AG04449 (cell line): ENCODE data around the gene FBXL17.

Experiments used
- CTCF ChIA-PET: fragments of 350-600 bp; formaldehyde crosslinking; extraction: SDS; loops from one replicate; lab custom pipeline; 2021; ENCODE audit warnings: antibody characterized with exemption; lab: Yijun Ruan, JAX
- POLR2A ChIA-PET: fragments of 400-600, 350-600 bp; formaldehyde crosslinking; extraction: SDS; loops from one replicate; lab custom pipeline; 2020; ENCODE audit warnings: antibody characterized with exemption, inconsistent platforms; lab: Yijun Ruan, JAX
- DNase-seq: peaks from one replicate; pipeline ENCODE4 v3.0.0-alpha.2; 2010; ENCODE audit warnings: low read depth, low spot score
- H3K4me3 ChIP-seq: 2 replicates; pipeline ENCODE4 v1.5.1; 2011; ENCODE audit warnings: low read depth, mild to moderate bottlenecking, control low read depth, low read length
- TF ChIP-seq, protein P1 (sequence below): IDR thresholded peaks from one replicate; pipeline ENCODE4 v1.5.1; 2011; ENCODE audit warnings: mild to moderate bottlenecking, moderate library complexity, low read length, control low read depth, inconsistent platforms; ENCODE audit not compliant: insufficient read depth; ENCODE audit errors: missing control alignments

FBXL17 gene

GRCh38 chr5:108124596-108124995, 257.3 kb downstream of the FBXL17 start:
- ChIA-PET POLR2A (no interaction called here), CTCF (no interaction called here)
- H3K4me3 ChIP-seq = no peak overlapping the region
- TF ChIP-seq, protein P1, sequence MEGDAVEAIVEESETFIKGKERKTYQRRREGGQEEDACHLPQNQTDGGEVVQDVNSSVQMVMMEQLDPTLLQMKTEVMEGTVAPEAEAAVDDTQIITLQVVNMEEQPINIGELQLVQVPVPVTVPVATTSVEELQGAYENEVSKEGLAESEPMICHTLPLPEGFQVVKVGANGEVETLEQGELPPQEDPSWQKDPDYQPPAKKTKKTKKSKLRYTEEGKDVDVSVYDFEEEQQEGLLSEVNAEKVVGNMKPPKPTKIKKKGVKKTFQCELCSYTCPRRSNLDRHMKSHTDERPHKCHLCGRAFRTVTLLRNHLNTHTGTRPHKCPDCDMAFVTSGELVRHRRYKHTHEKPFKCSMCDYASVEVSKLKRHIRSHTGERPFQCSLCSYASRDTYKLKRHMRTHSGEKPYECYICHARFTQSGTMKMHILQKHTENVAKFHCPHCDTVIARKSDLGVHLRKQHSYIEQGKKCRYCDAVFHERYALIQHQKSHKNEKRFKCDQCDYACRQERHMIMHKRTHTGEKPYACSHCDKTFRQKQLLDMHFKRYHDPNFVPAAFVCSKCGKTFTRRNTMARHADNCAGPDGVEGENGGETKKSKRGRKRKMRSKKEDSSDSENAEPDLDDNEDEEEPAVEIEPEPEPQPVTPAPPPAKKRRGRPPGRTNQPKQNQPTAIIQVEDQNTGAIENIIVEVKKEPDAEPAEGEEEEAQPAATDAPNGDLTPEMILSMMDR = no peak
- no peak for DNase-seq

GRCh38 chr5:108122702-108123101, 259.2 kb downstream of the FBXL17 start:
- TF ChIP-seq, protein P1 = no peak

DNA sequence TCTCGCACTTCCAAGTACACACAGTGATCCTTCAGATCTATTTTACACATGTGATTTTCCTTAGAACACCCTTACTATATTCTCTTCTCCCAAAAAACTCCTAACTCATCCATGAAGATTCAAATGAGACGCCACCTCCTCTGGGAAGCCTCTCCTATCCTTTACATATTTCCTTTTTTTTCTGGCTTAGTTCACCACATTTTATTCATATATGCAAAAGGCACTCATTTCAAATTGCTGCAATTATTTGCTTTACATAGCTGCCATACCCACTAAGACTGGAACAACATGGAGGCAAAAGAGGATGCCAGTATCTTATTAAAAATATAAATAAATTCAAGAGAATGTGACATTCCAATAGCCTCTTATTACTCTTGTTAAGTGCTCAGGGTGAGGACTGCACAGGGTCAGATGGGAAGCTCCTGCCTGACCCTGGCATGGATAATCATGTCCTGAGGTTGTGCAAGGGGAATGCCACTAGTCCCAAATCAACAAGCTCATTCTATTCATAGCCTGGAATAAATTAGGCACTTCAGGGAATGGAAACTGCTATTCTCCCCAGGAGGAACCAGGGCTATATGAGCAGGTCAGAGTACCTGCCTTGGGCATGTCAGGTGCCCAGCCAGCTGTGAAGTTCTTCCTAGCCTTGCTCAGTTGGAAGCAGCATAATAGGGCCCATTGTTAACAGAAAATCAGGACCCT, 262.9 kb downstream of the FBXL17 start:
- no peak overlapping the region for H3K4me3 ChIP-seq
- ChIA-PET POLR2A (no interaction called here), CTCF (no interaction called here)
- DNase-seq = no peak
- TF ChIP-seq, protein P1 = no peak

More at GRCh38 chr5:108122702-108123101, 259.2 kb downstream of the FBXL17 start:
- ChIA-PET POLR2A (no interaction called here), CTCF (no interaction called here)
- no peak for DNase-seq
- H3K4me3 ChIP-seq = no peak overlapping the region

- no peak overlapping the region for H3K4me3 ChIP-seq
- POLR2A ChIA-PET = no interaction called here
- DNase-seq = no peak
- TF ChIP-seq, protein P1 = no peak
- CTCF ChIA-PET = no interaction called here
These were observed 266.2 kb downstream of the FBXL17 start for GRCh38 chr5:108115673-108116072.

DNA sequence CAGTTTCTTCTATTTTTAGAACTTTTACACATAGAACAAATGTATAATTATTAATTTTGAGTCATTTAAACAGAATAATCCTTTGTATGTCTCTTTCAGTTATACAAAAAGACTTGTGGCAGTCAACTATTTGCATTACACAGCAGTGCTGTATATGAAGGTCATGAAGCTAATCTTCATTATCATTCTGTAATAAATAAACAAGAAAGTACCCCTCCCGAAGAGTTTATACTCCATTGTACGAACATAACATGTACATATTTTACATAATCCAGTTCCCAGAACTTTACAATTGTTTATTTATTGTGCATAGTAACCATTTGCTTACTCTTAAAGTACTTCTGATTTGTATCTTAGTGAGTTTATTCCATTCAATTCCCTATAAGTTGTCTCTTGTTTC, 267.9 kb downstream of the FBXL17 start:
- POLR2A ChIA-PET = no interaction called here
- no peak overlapping the region for H3K4me3 ChIP-seq
- TF ChIP-seq, protein P1 = no peak
- no peak for DNase-seq
- CTCF ChIA-PET = no interaction called here

DNA sequence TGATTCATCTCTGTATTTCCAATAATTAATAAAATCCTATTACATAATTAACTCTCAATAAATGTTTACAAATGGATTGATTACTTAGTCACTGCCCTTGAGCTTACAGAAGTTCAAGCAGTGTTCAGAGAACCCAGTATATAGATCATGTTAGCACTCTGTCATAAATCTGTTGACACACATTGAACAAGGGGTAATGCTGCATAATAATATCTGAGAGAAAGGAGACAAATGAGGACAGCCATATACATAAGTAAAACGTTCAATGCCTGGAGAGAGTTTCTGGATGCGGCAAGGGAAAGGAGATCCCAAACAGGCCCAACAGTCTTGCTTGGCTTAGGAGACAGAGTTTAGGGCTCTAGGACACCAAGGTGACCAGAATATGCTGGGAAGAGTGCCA, 270.2 kb downstream of the FBXL17 start:
- no peak for DNase-seq
- POLR2A ChIA-PET = no interaction called here
- CTCF ChIA-PET = no interaction called here

More for the DNA sequence above, 270.2 kb downstream of the FBXL17 start:
- H3K4me3 ChIP-seq = no peak overlapping the region
- TF ChIP-seq, protein P1 = no peak
